ENCODE measurements around the gene ARID5B.

GRCh38 chr10:61944410-61945147 lies 43.1 kb downstream of the ARID5B start:
- TF ChIP-seq, protein P1, sequence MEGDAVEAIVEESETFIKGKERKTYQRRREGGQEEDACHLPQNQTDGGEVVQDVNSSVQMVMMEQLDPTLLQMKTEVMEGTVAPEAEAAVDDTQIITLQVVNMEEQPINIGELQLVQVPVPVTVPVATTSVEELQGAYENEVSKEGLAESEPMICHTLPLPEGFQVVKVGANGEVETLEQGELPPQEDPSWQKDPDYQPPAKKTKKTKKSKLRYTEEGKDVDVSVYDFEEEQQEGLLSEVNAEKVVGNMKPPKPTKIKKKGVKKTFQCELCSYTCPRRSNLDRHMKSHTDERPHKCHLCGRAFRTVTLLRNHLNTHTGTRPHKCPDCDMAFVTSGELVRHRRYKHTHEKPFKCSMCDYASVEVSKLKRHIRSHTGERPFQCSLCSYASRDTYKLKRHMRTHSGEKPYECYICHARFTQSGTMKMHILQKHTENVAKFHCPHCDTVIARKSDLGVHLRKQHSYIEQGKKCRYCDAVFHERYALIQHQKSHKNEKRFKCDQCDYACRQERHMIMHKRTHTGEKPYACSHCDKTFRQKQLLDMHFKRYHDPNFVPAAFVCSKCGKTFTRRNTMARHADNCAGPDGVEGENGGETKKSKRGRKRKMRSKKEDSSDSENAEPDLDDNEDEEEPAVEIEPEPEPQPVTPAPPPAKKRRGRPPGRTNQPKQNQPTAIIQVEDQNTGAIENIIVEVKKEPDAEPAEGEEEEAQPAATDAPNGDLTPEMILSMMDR (IDR thresholded peaks at IDR 0.05; ENCODE audit: extremely low read depth in 1 of 2, insufficient read depth in 1 of 2, low read depth in 1 of 2, low read length in 2 of 2), result no peak
- no peak for TF ChIP-seq POLR2A (IDR thresholded peaks at IDR 0.05; ENCODE audit: low read depth, low read length)

All from endothelial cell of umbilical vein (primary cell).